Tibial nerve (tissue), 4 donors: ENCODE results near the gene TAGLN2. TPM values are rescaled to one million over a fixed set of nuclear protein-coding genes. Genes with fewer than 3 reads are reported as not detected.
A peak's percentile ranks its signal among the peaks of the same experiment; 100 is the strongest.

Source experiments
- DNase-seq, 2 donors: peaks; one replicate each; pipeline ENCODE4 v3.0.0-alpha.2; 2019; ENCODE audit warnings: low spot score in 2 of 2
- H3K27ac ChIP-seq, 4 donors: fragments of 200-600 bp; sonication (generic) in 3 of 4; one replicate each; pipeline ENCODE4 v1.5.1; 2017 to 2019; ENCODE audit warnings: mild to moderate bottlenecking in 1 of 4
- H3K27me3 ChIP-seq, 2 donors: fragments of 200-600 bp; sonication (generic) in 1 of 2; one replicate each; pipeline versions ENCODE4 v1.5.1 to v1.6.0; 2017 to 2019
- H3K36me3 ChIP-seq, 3 donors: fragments of 200-600 bp; sonication (generic); one replicate each; pipeline ENCODE4 v1.5.1; 2018 to 2019
- H3K4me1 ChIP-seq, 4 donors: fragments of 200-600 bp; sonication (generic) in 3 of 4; one replicate each; pipeline ENCODE4 v1.5.1; 2017 to 2019
- H3K4me3 ChIP-seq, 4 donors: fragments of 200-600 bp; sonication (generic) in 3 of 4; one replicate each; pipeline ENCODE4 v1.5.1; 2017 to 2019; ENCODE audit warnings: mild to moderate bottlenecking in 1 of 4, moderate library complexity in 1 of 4
- H3K9me3 ChIP-seq, 4 donors: fragments of 200-600 bp; sonication (generic) in 3 of 4; one replicate each; pipeline ENCODE4 v1.5.1; 2017 to 2019
- CTCF ChIP-seq, 5 experiments: fragments of 200-600 bp in 3 of 5; fragments of 450-650 bp in 2 of 5; sonication (generic) in 3 of 5; IDR thresholded peaks; one replicate each; pipeline ENCODE4 v1.5.1; 2016 to 2019; ENCODE audit warnings: antibody characterized with exemption in 5 of 5, mild to moderate bottlenecking in 3 of 5, moderate library complexity in 2 of 5
- EP300 ChIP-seq, 2 donors: sonication (generic); formaldehyde crosslinking; IDR thresholded peaks; one replicate each; pipeline ENCODE4 v1.6.1; 2017; ENCODE audit warnings: antibody characterized with exemption in 2 of 2, mild to moderate bottlenecking in 1 of 2
- POLR2A ChIP-seq, 2 donors: fragments of 450-650 bp; IDR thresholded peaks; one replicate each; pipeline ENCODE4 v1.6.1; 2017; ENCODE audit warnings: antibody characterized with exemption in 2 of 2, mild to moderate bottlenecking in 2 of 2, moderate library complexity in 2 of 2
- WGBS, 2 donors: methylation state at CpG; one replicate each; pipeline ENCODE4 v1.1.5; 2018; 5-methylcytosine and 5-hydroxymethylcytosine counted together
- total RNA-seq, 4 donors: library from RNA; depleted of rRNA; stranded (reverse); fragments of >200 nt; gene quantifications; one replicate each; pipeline ENCODE4 v1.1.0, GENCODE V29; 2016

TAGLN2 gene
- total RNA-seq = 100 to 1,000 TPM; 149 to 205 (median 168) TPM

GRCh38 chr1:159924791-159925718 is at the start of gene TAGLN2:
TSS of gene TAGLN2 (minus strand) at chr1:159925507. CDS start at chr1:159920509, 4,998 bp downstream.
- peak within 1 kb of the TSS; percentile 86 to 98 (median 97) for H3K27ac ChIP-seq
- 0 to 1% methylated on average over 37 to 52 of the region's 58 CpGs for WGBS, 2 donors
- no peaks in the 10 kb centered on the region for H3K9me3 ChIP-seq
- DNase-seq = peak; percentile 80 to 85
- TF ChIP-seq EP300 (IDR thresholded peaks at IDR 0.05) = peak; percentile 7 to 96
- peak in 1 of 5 experiments; percentile 27 for TF ChIP-seq CTCF (IDR thresholded peaks at IDR 0.05)
- peak; percentile 75 to 86 for TF ChIP-seq POLR2A (IDR thresholded peaks at IDR 0.05)
- H3K4me3 ChIP-seq = peak within 1 kb of the TSS; percentile 73 to 99 (median 84)
- H3K27me3 ChIP-seq = no peaks in the 10 kb centered on the region
- H3K4me1 ChIP-seq = peaks cover 0 to 43% (median 31%) of the 10 kb centered on the region in 4 donors
- H3K36me3 ChIP-seq = peaks cover 0 to 8% (median under 1%) of the 10 kb centered on the region in 3 donors

- Histone ChIP-seq H3K36me3 (no peaks in the 10 kb centered on the region), H3K27me3 (no peaks in the 10 kb centered on the region), H3K4me3 (no peak overlapping the region), H3K27ac (no peak overlapping the region), H3K4me1 (no peaks in the 10 kb centered on the region), H3K9me3 (no peaks in the 10 kb centered on the region)
- no peak for DNase-seq
- TF ChIP-seq EP300 (IDR thresholded peaks at IDR 0.05) (no peak), CTCF (IDR thresholded peaks at IDR 0.05) (no peak), POLR2A (IDR thresholded peaks at IDR 0.05) (no peak)
- WGBS, 2 donors = 90 to 95% methylated on average over 7 of the region's 7 CpGs
These were observed 49.2 kb upstream of the TAGLN2 start for GRCh38 chr1:159974350-159974965.

DNA sequence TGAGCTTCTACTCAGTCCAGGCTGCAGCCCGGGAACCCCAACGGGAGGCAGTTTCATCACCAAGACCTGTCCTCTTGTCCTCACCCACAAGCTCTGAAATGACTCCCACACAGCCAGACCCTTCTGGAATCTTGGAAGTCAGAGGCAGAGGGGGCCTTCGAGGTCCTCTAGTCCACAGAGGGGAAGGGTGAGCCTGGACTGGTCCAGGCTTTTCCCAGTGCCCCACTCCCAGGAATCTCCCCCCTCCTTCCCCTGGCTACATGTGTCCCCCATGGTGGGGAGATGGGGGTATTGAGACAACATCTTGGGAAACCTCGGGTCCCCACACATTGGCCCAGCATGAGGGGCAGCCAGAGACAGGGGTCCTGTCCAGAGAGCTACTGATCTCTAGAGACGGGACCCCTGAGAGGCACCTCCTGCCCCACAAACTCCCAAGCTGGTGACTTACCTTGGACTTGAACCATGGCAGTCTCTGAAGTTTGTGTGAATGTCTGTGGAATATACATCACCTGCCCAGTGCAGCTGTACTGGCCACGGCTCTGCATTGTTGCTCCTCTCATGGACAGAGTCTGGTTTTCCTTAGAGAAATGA is 48.1 kb upstream of the TAGLN2 start:
- Histone ChIP-seq H3K27ac (no peak overlapping the region), H3K4me1 (no peaks in the 10 kb centered on the region), H3K9me3 (no peaks in the 10 kb centered on the region), H3K4me3 (no peak overlapping the region), H3K36me3 (no peaks in the 10 kb centered on the region), H3K27me3 (no peaks in the 10 kb centered on the region)
- no peak for DNase-seq
- WGBS, 2 donors = 85 to 93% methylated on average over 6 of the region's 6 CpGs
- TF ChIP-seq CTCF (IDR thresholded peaks at IDR 0.05) = no peak
- no peak for TF ChIP-seq POLR2A (IDR thresholded peaks at IDR 0.05)
- no peak for TF ChIP-seq EP300 (IDR thresholded peaks at IDR 0.05)

- 86 to 90% methylated on average over 6 to 7 of the region's 8 CpGs for WGBS, 2 donors
- no peak for DNase-seq
- H3K4me3 ChIP-seq = no peak overlapping the region
These were observed 47.3 kb upstream of the TAGLN2 start for GRCh38 chr1:159972443-159973205.

More at GRCh38 chr1:159972443-159973205, 47.3 kb upstream of the TAGLN2 start:
- Histone ChIP-seq H3K27me3 (no peaks in the 10 kb centered on the region), H3K27ac (no peak overlapping the region), H3K4me1 (no peaks in the 10 kb centered on the region), H3K36me3 (no peaks in the 10 kb centered on the region), H3K9me3 (no peaks in the 10 kb centered on the region)
- TF ChIP-seq CTCF (IDR thresholded peaks at IDR 0.05) = no peak
- TF ChIP-seq POLR2A (IDR thresholded peaks at IDR 0.05) = no peak
- TF ChIP-seq EP300 (IDR thresholded peaks at IDR 0.05) = no peak
